Endodermal cell (in vitro differentiated cells): ENCODE data around the gene CSF2. TPM values are rescaled to one million over a fixed set of nuclear protein-coding genes. Genes with fewer than 3 reads are reported as not detected.

Source experiments
- DNase-seq: peaks from one replicate; pipeline ENCODE4 v3.0.0-alpha.2; 2017
- H3K27ac ChIP-seq: 2 replicates; pipeline ENCODE4 v1.5.1; 2013; ENCODE audit warnings: mild to moderate bottlenecking, low read depth, low read length, moderate library complexity
- H3K27me3 ChIP-seq: 2 replicates; pipeline ENCODE4 v1.6.1; 2013; ENCODE audit warnings: mild to moderate bottlenecking, low read length, moderate library complexity; ENCODE audit not compliant: insufficient read depth, control insufficient read depth, poor library complexity, severe bottlenecking
- H3K36me3 ChIP-seq: 2 replicates; pipeline ENCODE4 v1.7.0; 2013; ENCODE audit warnings: mild to moderate bottlenecking, low read length, moderate library complexity; ENCODE audit not compliant: control insufficient read depth, insufficient read depth
- H3K4me1 ChIP-seq: one replicate; pipeline ENCODE4 v1.7.0; 2013; ENCODE audit warnings: low read length; ENCODE audit not compliant: control insufficient read depth, insufficient read depth
- H3K4me3 ChIP-seq: 2 replicates; pipeline ENCODE4 v1.5.1; 2013; ENCODE audit warnings: mild to moderate bottlenecking, low read length, moderate library complexity
- H3K9ac ChIP-seq: 2 replicates; pipeline ENCODE4 v1.6.1; 2013; ENCODE audit warnings: mild to moderate bottlenecking, low read length, moderate library complexity; ENCODE audit not compliant: poor library complexity, severe bottlenecking; ENCODE audit errors: extremely low read depth
- H3K9me3 ChIP-seq: 2 replicates; pipeline ENCODE4 v1.6.1; 2013; ENCODE audit warnings: mild to moderate bottlenecking, low read length, moderate library complexity; ENCODE audit not compliant: control insufficient read depth
- H3K27ac Mint-ChIP-seq: 2 replicates; pipeline ENCODE4 v1.8.0; 2020; ENCODE audit warnings: mixed read lengths
- H3K27me3 Mint-ChIP-seq: 2 replicates; pipeline ENCODE4 v1.8.0; 2021; ENCODE audit warnings: mild to moderate bottlenecking, mixed read lengths; ENCODE audit not compliant: insufficient read depth
- H3K36me3 Mint-ChIP-seq: 2 replicates; pipeline ENCODE4 v1.8.0; 2020; ENCODE audit warnings: low read depth, mixed read lengths
- H3K4me1 Mint-ChIP-seq: 2 replicates; pipeline ENCODE4 v1.8.0; 2020; ENCODE audit warnings: mixed read lengths
- H3K4me3 Mint-ChIP-seq: 2 replicates; pipeline ENCODE4 v1.8.0; 2020; ENCODE audit warnings: mild to moderate bottlenecking, moderate library complexity, mixed read lengths
- H3K9me3 Mint-ChIP-seq: 2 replicates; pipeline ENCODE4 v1.8.0; 2020; ENCODE audit warnings: mild to moderate bottlenecking, mixed read lengths
- CTCF ChIP-seq: fragments of 200-600 bp; sonication (generic); conservative IDR thresholded peaks from 2 replicates; pipeline ENCODE4 v1.5.0; 2021; ENCODE audit warnings: antibody characterized with exemption, mild to moderate bottlenecking
- WGBS, 2 experiments: methylation state at CpG; one replicate each; pipeline versions ENCODE4 v1.1.5 to v1.1.7; 2013; ENCODE audit warnings: missing lambda C conversion rate in 2 of 2, mixed read lengths in 1 of 2; ENCODE audit not compliant: insufficient coverage in 1 of 2, insufficient read length in 1 of 2; 5-methylcytosine and 5-hydroxymethylcytosine counted together
- total RNA-seq, 2 donors: library from RNA; stranded (reverse); fragmentation: NEBNext Ultra II Directional in 1 of 2; extraction: Animal tissue kit (Norgen Biotek cat#: 25700) in 1 of 2; gene quantifications; 2 replicates in 1 of 2; 3 replicates in 1 of 2; pipeline ENCODE4 v1.2.1, GENCODE V29; 2021

The CSF2 gene
- total RNA-seq, 2 donors from 2014 or later, result not detected

GRCh38 chr5:132100672-132101261 lies 27.2 kb downstream of the CSF2 start:
- H3K4me1 ChIP-seq, result no peaks in the 10 kb centered on the region
- no peak overlapping the region for H3K27ac ChIP-seq
- DNase-seq, result peak; percentile 34
- TF ChIP-seq CTCF, result no peak
- H3K9me3 ChIP-seq, result no peaks in the 10 kb centered on the region
- Mint-ChIP-seq H3K27me3 (peaks cover 5% of the 10 kb centered on the region), H3K36me3 (no peaks in the 10 kb centered on the region), H3K9me3 (no peaks in the 10 kb centered on the region), H3K4me1 (no peaks in the 10 kb centered on the region), H3K4me3 (no peak overlapping the region), H3K27ac (no peak overlapping the region)
- no peak overlapping the region for H3K4me3 ChIP-seq
- 86 to 90% methylated on average over 4 to 8 of the region's 8 CpGs for WGBS, 2 experiments
- no peak overlapping the region for H3K9ac ChIP-seq
- no peaks in the 10 kb centered on the region for H3K36me3 ChIP-seq
- peaks cover 13% of the 10 kb centered on the region for H3K27me3 ChIP-seq

DNA sequence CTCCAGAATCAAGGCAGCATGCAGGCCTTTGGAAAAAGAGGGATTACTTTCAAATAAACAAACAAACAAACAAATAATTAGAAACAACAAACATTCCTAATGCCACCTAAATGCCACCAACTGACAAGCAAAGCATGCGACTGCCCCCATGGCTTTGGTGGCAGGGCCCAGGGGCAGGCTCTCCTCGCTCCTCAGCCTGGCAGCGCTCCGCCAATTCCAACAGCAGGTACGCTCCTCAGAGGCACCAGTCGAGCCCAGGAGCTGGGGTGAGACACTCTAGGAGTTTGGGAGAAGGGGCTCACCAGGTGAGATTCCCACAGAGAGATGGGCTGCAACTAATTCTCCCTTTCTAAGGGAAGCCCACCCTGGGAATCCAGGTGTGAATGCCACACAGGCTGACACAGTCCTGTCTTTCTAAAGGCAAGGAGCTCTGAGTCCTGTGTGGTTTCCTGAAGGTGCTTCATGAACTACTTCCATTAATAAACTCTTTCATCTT lies 27.8 kb downstream of the CSF2 start:
- no peak for TF ChIP-seq CTCF
- Mint-ChIP-seq H3K9me3 (no peaks in the 10 kb centered on the region), H3K4me1 (no peaks in the 10 kb centered on the region), H3K4me3 (no peak overlapping the region), H3K27me3 (peaks cover 5% of the 10 kb centered on the region), H3K36me3 (no peaks in the 10 kb centered on the region), H3K27ac (no peak overlapping the region)
- Histone ChIP-seq H3K27me3 (peaks cover 13% of the 10 kb centered on the region), H3K9ac (no peak overlapping the region), H3K9me3 (no peaks in the 10 kb centered on the region), H3K27ac (no peak overlapping the region), H3K4me1 (no peaks in the 10 kb centered on the region), H3K4me3 (no peak overlapping the region), H3K36me3 (no peaks in the 10 kb centered on the region)
- WGBS, 2 experiments, result 88 to 93% methylated on average over 3 to 6 of the region's 6 CpGs
- DNase-seq, result peak; percentile 9

DNA sequence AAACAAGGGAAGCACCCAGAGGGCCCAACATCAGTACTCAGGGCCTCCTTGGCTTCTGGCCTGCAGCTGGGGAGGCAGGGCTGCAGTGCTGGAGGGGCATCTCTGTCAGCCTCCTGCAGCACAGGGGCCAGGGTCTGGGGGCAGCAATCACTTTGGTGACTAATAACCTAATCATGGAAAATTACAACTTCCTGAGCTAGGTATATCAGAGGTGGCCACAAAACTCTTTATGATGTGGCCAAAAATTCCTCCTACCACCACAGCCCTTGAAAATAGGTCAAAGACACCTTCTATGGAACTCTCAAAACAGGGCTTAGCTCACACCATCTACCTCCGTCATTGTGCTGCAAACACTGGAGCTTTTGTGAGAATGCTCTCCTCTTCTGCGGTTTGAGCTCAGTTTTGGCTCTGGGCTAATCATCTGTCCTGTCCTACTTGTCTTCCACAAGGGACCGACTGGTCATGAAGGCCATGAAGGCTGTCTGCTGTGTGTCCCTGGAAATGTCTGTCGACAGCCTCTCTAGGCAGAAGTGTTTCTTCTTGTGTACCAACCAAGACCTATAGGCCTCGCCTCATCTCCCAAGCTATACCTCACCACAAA lies 28.6 kb downstream of the CSF2 start:
- WGBS, 2 experiments, result 84 to 88% methylated on average over 4 to 5 of the region's 5 CpGs
- TF ChIP-seq CTCF, result no peak
- no peak overlapping the region for H3K27ac ChIP-seq
- Mint-ChIP-seq H3K27me3 (peaks cover 5% of the 10 kb centered on the region), H3K27ac (no peak overlapping the region), H3K36me3 (no peaks in the 10 kb centered on the region), H3K9me3 (no peaks in the 10 kb centered on the region), H3K4me3 (no peak overlapping the region), H3K4me1 (no peaks in the 10 kb centered on the region)
- H3K9ac ChIP-seq, result no peak overlapping the region
- H3K9me3 ChIP-seq, result no peaks in the 10 kb centered on the region
- H3K36me3 ChIP-seq, result no peaks in the 10 kb centered on the region
- no peak overlapping the region for H3K4me3 ChIP-seq
- H3K27me3 ChIP-seq, result peaks cover 10% of the 10 kb centered on the region
- DNase-seq, result peak; percentile 10
- H3K4me1 ChIP-seq, result no peaks in the 10 kb centered on the region
